ENCODE measurements around the gene ZFAND5.

Gene ZFAND5

GRCh38 chr9:72322259-72322658 lies 42.7 kb downstream of the ZFAND5 start:
- DNase-seq: no peak

GRCh38 chr9:72315510-72316311 lies 49.3 kb downstream of the ZFAND5 start:
- no peak for DNase-seq

- DNase-seq: no peak
Observed at GRCh38 chr9:72315089-72315509, 49.9 kb downstream of the ZFAND5 start.

GRCh38 chr9:72313507-72313906 lies 51.5 kb downstream of the ZFAND5 start:
- no peak for DNase-seq

GRCh38 chr9:72312386-72312987 lies 52.5 kb downstream of the ZFAND5 start:
- DNase-seq: no peak

- no peak for DNase-seq
Observed at GRCh38 chr9:72309364-72310133, 55.5 kb downstream of the ZFAND5 start.

- DNase-seq: no peak
Observed at GRCh38 chr9:72306761-72307160, 58.2 kb downstream of the ZFAND5 start.

- no peak for DNase-seq
Observed at GRCh38 chr9:72305707-72306106, 59.3 kb downstream of the ZFAND5 start.

- no peak for DNase-seq
Observed at GRCh38 chr9:72305102-72305546, 59.9 kb downstream of the ZFAND5 start.

- DNase-seq: no peak
Observed at GRCh38 chr9:72304538-72304937, 60.5 kb downstream of the ZFAND5 start.

Data from stimulated activated CD4-positive, alpha-beta T cell treated with anti-CD3 and anti-CD28 coated beads, Interleukin-2, amount 100 ng/mL, for 24 hours (primary cell).